Stimulated activated effector memory CD8-positive, alpha-beta T cell treated with anti-CD3 and anti-CD28 coated beads, Interleukin-12 subunit alpha, Interleukin-12 subunit beta, amount 100 ng/mL, for 72 hours (primary cell): ENCODE results near the gene NECTIN4.

Source experiments
- ATAC-seq: fragments of 150-1000 bp; cut with Tn5 transposase; 2 replicates; pipeline ENCODE4 v1.10.0; 2021
- DNase-seq, 2 donors: peaks; one replicate each; pipeline ENCODE4 v3.0.0; 2021 to 2022; ENCODE audit warnings: low spot score in 2 of 2
- H3K27ac Mint-ChIP-seq: one replicate; pipeline ENCODE4 v1.8.0; 2022; ENCODE audit warnings: mild to moderate bottlenecking, mixed read lengths
- H3K36me3 Mint-ChIP-seq: one replicate; pipeline ENCODE4 v1.8.0; 2022; ENCODE audit warnings: mild to moderate bottlenecking, mixed read lengths
- H3K4me1 Mint-ChIP-seq: one replicate; pipeline ENCODE4 v1.8.0; 2022; ENCODE audit warnings: mixed read lengths
- H3K4me3 Mint-ChIP-seq: one replicate; pipeline ENCODE4 v1.8.0; 2022; ENCODE audit warnings: mild to moderate bottlenecking, mixed read lengths
- H3K9me3 Mint-ChIP-seq: one replicate; pipeline ENCODE4 v1.8.0; 2022; ENCODE audit warnings: mixed read lengths

The NECTIN4 gene

GRCh38 chr1:161089251-161089924 lies at the start of gene NECTIN4:
Gene NECTIN4 (minus strand): TSS chr1:161089558. CDS start chr1:161089296, 262 bp downstream.
- no peak within 1 kb of the TSS for H3K27ac Mint-ChIP-seq
- no peak for DNase-seq
- H3K36me3 Mint-ChIP-seq = no peaks in the 10 kb centered on the region
- no peaks in the 10 kb centered on the region for H3K9me3 Mint-ChIP-seq
- H3K4me1 Mint-ChIP-seq = peaks cover 32% of the 10 kb centered on the region
- H3K4me3 Mint-ChIP-seq = no peak within 1 kb of the TSS
- no peak for ATAC-seq

- Mint-ChIP-seq H3K36me3 (no peaks in the 10 kb centered on the region), H3K4me1 (peaks cover 6% of the 10 kb centered on the region), H3K9me3 (no peaks in the 10 kb centered on the region), H3K4me3 (no peak overlapping the region), H3K27ac (peak overlapping the region; percentile 14)
- ATAC-seq (no peak), DNase-seq (no peak)
Measured at GRCh38 chr1:161138431-161138830, 49.1 kb upstream of the NECTIN4 start.

GRCh38 chr1:161137881-161138280 lies 48.5 kb upstream of the NECTIN4 start:
- no peak overlapping the region for H3K4me3 Mint-ChIP-seq
- DNase-seq = no peak
- peaks cover 6% of the 10 kb centered on the region for H3K4me1 Mint-ChIP-seq
- no peaks in the 10 kb centered on the region for H3K9me3 Mint-ChIP-seq
- H3K27ac Mint-ChIP-seq = peak overlapping the region; percentile 14
- no peak for ATAC-seq
- H3K36me3 Mint-ChIP-seq = no peaks in the 10 kb centered on the region

- H3K9me3 Mint-ChIP-seq = no peaks in the 10 kb centered on the region
- no peak overlapping the region for H3K27ac Mint-ChIP-seq
- no peak overlapping the region for H3K4me3 Mint-ChIP-seq
- peaks cover 37% of the 10 kb centered on the region for H3K36me3 Mint-ChIP-seq
- DNase-seq = no peak
- no peak for ATAC-seq
- peaks cover 39% of the 10 kb centered on the region for H3K4me1 Mint-ChIP-seq
Measured at GRCh38 chr1:161133220-161133740, 43.9 kb upstream of the NECTIN4 start.

- Mint-ChIP-seq H3K4me3 (no peak within 1 kb of the TSS), H3K4me1 (peaks cover 46% of the 10 kb centered on the region), H3K9me3 (no peaks in the 10 kb centered on the region), H3K27ac (no peak within 1 kb of the TSS), H3K36me3 (peaks cover 44% of the 10 kb centered on the region)
- peak; percentile 97 for ATAC-seq
- DNase-seq = peak; percentile 86 to 92
Measured at GRCh38 chr1:161132410-161133219, 43.3 kb upstream of the NECTIN4 start, which contains the start of gene DEDD. Gene DEDD (minus strand): TSS chr1:161132667. CDS start chr1:161124462, 8,205 bp downstream.

GRCh38 chr1:161131523-161132409 lies 42.4 kb upstream of the NECTIN4 start:
- Mint-ChIP-seq H3K27ac (no peak overlapping the region), H3K36me3 (peaks cover 52% of the 10 kb centered on the region), H3K9me3 (no peaks in the 10 kb centered on the region), H3K4me1 (peaks cover 54% of the 10 kb centered on the region), H3K4me3 (no peak overlapping the region)
- ATAC-seq = no peak
- peak in 1 of 2 donors; percentile 63 for DNase-seq

GRCh38 chr1:161130266-161130665 lies 40.9 kb upstream of the NECTIN4 start:
- H3K4me3 Mint-ChIP-seq = no peak overlapping the region
- ATAC-seq (no peak), DNase-seq (no peak)
- no peak overlapping the region for H3K27ac Mint-ChIP-seq
- H3K36me3 Mint-ChIP-seq = peaks cover 67% of the 10 kb centered on the region
- peaks cover 64% of the 10 kb centered on the region for H3K4me1 Mint-ChIP-seq
- no peaks in the 10 kb centered on the region for H3K9me3 Mint-ChIP-seq

- H3K27ac Mint-ChIP-seq = peak overlapping the region; percentile 1
- no peaks in the 10 kb centered on the region for H3K9me3 Mint-ChIP-seq
- DNase-seq = no peak
- H3K36me3 Mint-ChIP-seq = peaks cover 82% of the 10 kb centered on the region
- no peak for ATAC-seq
- peaks cover 59% of the 10 kb centered on the region for H3K4me1 Mint-ChIP-seq
- H3K4me3 Mint-ChIP-seq = no peak overlapping the region
Measured at GRCh38 chr1:161128591-161129420, 39.4 kb upstream of the NECTIN4 start.

- no peak for ATAC-seq
- DNase-seq = no peak
- H3K9me3 Mint-ChIP-seq = no peaks in the 10 kb centered on the region
- H3K27ac Mint-ChIP-seq = peak overlapping the region; percentile 1
- no peak overlapping the region for H3K4me3 Mint-ChIP-seq
- peaks cover 59% of the 10 kb centered on the region for H3K4me1 Mint-ChIP-seq
- H3K36me3 Mint-ChIP-seq = peaks cover 93% of the 10 kb centered on the region
Measured at GRCh38 chr1:161127649-161128048, 38.3 kb upstream of the NECTIN4 start.

- no peak overlapping the region for H3K4me3 Mint-ChIP-seq
- DNase-seq = no peak
- H3K36me3 Mint-ChIP-seq = peaks cover 94% of the 10 kb centered on the region
- H3K27ac Mint-ChIP-seq = peak overlapping the region; percentile 15
- H3K9me3 Mint-ChIP-seq = no peaks in the 10 kb centered on the region
- no peak for ATAC-seq
- peaks cover 42% of the 10 kb centered on the region for H3K4me1 Mint-ChIP-seq
Measured at GRCh38 chr1:161122967-161123366, 33.6 kb upstream of the NECTIN4 start.

GRCh38 chr1:161121834-161122233 lies 32.5 kb upstream of the NECTIN4 start:
- Mint-ChIP-seq H3K9me3 (no peaks in the 10 kb centered on the region), H3K27ac (peak overlapping the region; percentile 76), H3K36me3 (peaks cover 91% of the 10 kb centered on the region), H3K4me1 (peaks cover 31% of the 10 kb centered on the region), H3K4me3 (no peak overlapping the region)
- DNase-seq (no peak), ATAC-seq (no peak)

- Mint-ChIP-seq H3K27ac (peak overlapping the region; percentile 76), H3K4me1 (peaks cover 30% of the 10 kb centered on the region), H3K4me3 (no peak overlapping the region), H3K9me3 (no peaks in the 10 kb centered on the region), H3K36me3 (peaks cover 84% of the 10 kb centered on the region)
- ATAC-seq = no peak
- no peak for DNase-seq
Measured at GRCh38 chr1:161121042-161121650, 31.8 kb upstream of the NECTIN4 start.

GRCh38 chr1:161119092-161119903 lies 29.9 kb upstream of the NECTIN4 start:
- Mint-ChIP-seq H3K27ac (peak overlapping the region; percentile 97), H3K9me3 (no peaks in the 10 kb centered on the region), H3K36me3 (peaks cover 81% of the 10 kb centered on the region), H3K4me3 (peak overlapping the region; percentile 96), H3K4me1 (peaks cover 36% of the 10 kb centered on the region)
- ATAC-seq (peak; percentile 73), DNase-seq (peak in 1 of 2 donors; percentile 74)
